Trophoblast cell (in vitro differentiated cells and primary cell): Measurements from ENCODE around the gene SLC4A11.
"Not testable (repeated sequence)": the region's sequence is repeated elsewhere in the genome, so short reads cannot be mapped to it uniquely, and the experiment has no call there.

Source experiments
- DNase-seq, 2 donors: peaks; one replicate each; pipeline ENCODE4 v3.0.0-alpha.2; 2016
- H2AFZ ChIP-seq: 2 replicates; pipeline ENCODE4 v1.6.1; 2013; ENCODE audit warnings: low read length, moderate library complexity, mild to moderate bottlenecking; ENCODE audit not compliant: insufficient read depth, poor library complexity
- H2AK5ac ChIP-seq: 2 replicates; pipeline ENCODE4 v1.6.1; 2013; ENCODE audit warnings: mild to moderate bottlenecking, low read length
- H2BK120ac ChIP-seq: 2 replicates; pipeline ENCODE4 v1.6.1; 2013; ENCODE audit warnings: low read length, mild to moderate bottlenecking, moderate library complexity; ENCODE audit not compliant: insufficient read depth, poor library complexity
- H2BK12ac ChIP-seq: 2 replicates; pipeline ENCODE4 v1.6.1; 2013; ENCODE audit warnings: mild to moderate bottlenecking, low read length, moderate library complexity
- H2BK5ac ChIP-seq: 2 replicates; pipeline ENCODE4 v1.6.1; 2013; ENCODE audit warnings: low read length, low read depth, moderate library complexity, mild to moderate bottlenecking; ENCODE audit not compliant: poor library complexity
- H3K14ac ChIP-seq: 2 replicates; pipeline ENCODE4 v1.6.1; 2013; ENCODE audit warnings: mild to moderate bottlenecking, low read length
- H3K18ac ChIP-seq: 2 replicates; pipeline ENCODE4 v1.6.1; 2013; ENCODE audit warnings: mild to moderate bottlenecking, low read length
- H3K23ac ChIP-seq: 2 replicates; pipeline ENCODE4 v1.6.1; 2013; ENCODE audit warnings: low read length
- H3K27ac ChIP-seq: 2 replicates; pipeline ENCODE4 v1.5.1; 2013; ENCODE audit warnings: low read depth, mild to moderate bottlenecking, inconsistent platforms, low read length, moderate library complexity
- H3K27me3 ChIP-seq: 2 replicates; pipeline ENCODE4 v1.6.1; 2013; ENCODE audit warnings: inconsistent platforms, mild to moderate bottlenecking, low read length, moderate library complexity; ENCODE audit not compliant: insufficient read depth
- H3K36me3 ChIP-seq, 2 experiments: 1 replicate in 1 of 2; 2 replicates in 1 of 2; pipeline ENCODE4 v1.6.1; 2013; ENCODE audit warnings: low read length in 2 of 2, mild to moderate bottlenecking in 2 of 2, moderate library complexity in 1 of 2; ENCODE audit not compliant: insufficient read depth in 2 of 2, control insufficient read depth in 1 of 2
- H3K4ac ChIP-seq: 2 replicates; pipeline ENCODE4 v1.6.1; 2013; ENCODE audit warnings: low read depth, mild to moderate bottlenecking, low read length, moderate library complexity
- H3K4me1 ChIP-seq, 2 experiments: 1 replicate in 1 of 2; 2 replicates in 1 of 2; pipeline ENCODE4 v1.6.1; 2013; ENCODE audit warnings: low read length in 2 of 2, mild to moderate bottlenecking in 2 of 2, moderate library complexity in 1 of 2; ENCODE audit not compliant: insufficient read depth in 2 of 2, control insufficient read depth in 1 of 2
- H3K4me2 ChIP-seq: 2 replicates; pipeline ENCODE4 v1.6.1; 2013; ENCODE audit warnings: inconsistent platforms, mild to moderate bottlenecking, low read length, moderate library complexity
- H3K4me3 ChIP-seq: 2 replicates; pipeline ENCODE4 v1.5.1; 2013; ENCODE audit warnings: mild to moderate bottlenecking, low read depth, low read length, inconsistent platforms
- H3K79me1 ChIP-seq: one replicate; pipeline ENCODE4 v1.6.1; 2013; ENCODE audit warnings: low read length
- H3K79me2 ChIP-seq: 2 replicates; pipeline ENCODE4 v1.6.1; 2013; ENCODE audit warnings: low read length, mild to moderate bottlenecking; ENCODE audit not compliant: control insufficient read depth, insufficient read depth, poor library complexity
- H3K9ac ChIP-seq: 2 replicates; pipeline ENCODE4 v1.6.1; 2013; ENCODE audit warnings: mild to moderate bottlenecking, low read length
- H3K9me3 ChIP-seq: 2 replicates; pipeline ENCODE4 v1.6.1; 2013; ENCODE audit warnings: low read depth, mild to moderate bottlenecking, control low read depth, inconsistent platforms, low read length; ENCODE audit not compliant: insufficient read depth
- H4K12ac ChIP-seq: 2 replicates; pipeline ENCODE4 v1.6.1; 2013; ENCODE audit warnings: low read depth, mild to moderate bottlenecking, low read length, moderate library complexity
- H4K8ac ChIP-seq: 2 replicates; pipeline ENCODE4 v1.6.1; 2013; ENCODE audit warnings: low read depth, mild to moderate bottlenecking, low read length, moderate library complexity
- H4K91ac ChIP-seq: one replicate; pipeline ENCODE4 v1.6.1; 2013; ENCODE audit warnings: low read depth, mild to moderate bottlenecking, low read length, moderate library complexity
- WGBS: extraction: QIAGEN DNeasy Blood & Tissue Kit; methylation state at CpG from one replicate; pipeline ENCODE4 v1.1.7; 2013; ENCODE audit warnings: missing lambda C conversion rate; ENCODE audit not compliant: insufficient read length, insufficient coverage; ENCODE audit errors: extremely low coverage; 5-methylcytosine and 5-hydroxymethylcytosine counted together

The SLC4A11 gene

GRCh38 chr20:3183896-3184612, 54.9 kb downstream of the SLC4A11 start:
- DNase-seq, result no peak
- no peak overlapping the region for H3K4me3 ChIP-seq
- H3K9ac ChIP-seq, result no peak overlapping the region
- no peak overlapping the region for H2BK5ac ChIP-seq
- H3K18ac ChIP-seq, result no peak overlapping the region
- no peak overlapping the region for H3K23ac ChIP-seq
- H4K8ac ChIP-seq, result no peak overlapping the region
- H3K14ac ChIP-seq, result no peak overlapping the region
- H3K79me1 ChIP-seq, result no peaks in the 10 kb centered on the region
- H4K91ac ChIP-seq, result no peak overlapping the region
- no peaks in the 10 kb centered on the region for H3K9me3 ChIP-seq
- no peak overlapping the region for H2BK12ac ChIP-seq
- no peak overlapping the region for H3K27ac ChIP-seq
- H3K79me2 ChIP-seq, result no peaks in the 10 kb centered on the region
- H2AK5ac ChIP-seq, result no peak overlapping the region
- peaks cover 0 to 4% of the 10 kb centered on the region in 2 experiments for H3K36me3 ChIP-seq
- H3K4me1 ChIP-seq, result no peaks in the 10 kb centered on the region
- no peak overlapping the region for H3K4me2 ChIP-seq
- no peaks in the 10 kb centered on the region for H3K27me3 ChIP-seq
- H2BK120ac ChIP-seq, result no peak overlapping the region
- H3K4ac ChIP-seq, result no peak overlapping the region
- H2AFZ ChIP-seq, result no peak overlapping the region
- H4K12ac ChIP-seq, result no peak overlapping the region
- no CpG with 5 or more reads among the region's 3 CpGs for WGBS

GRCh38 chr20:3182429-3182828, 56.6 kb downstream of the SLC4A11 start:
- H2BK12ac ChIP-seq, H3K4me2 ChIP-seq, H2AFZ ChIP-seq, H2AK5ac ChIP-seq, DNase-seq, H3K23ac ChIP-seq, H3K4me1 ChIP-seq, H3K36me3 ChIP-seq, H2BK5ac ChIP-seq, H3K18ac ChIP-seq, H4K12ac ChIP-seq, H3K9ac ChIP-seq, H4K8ac ChIP-seq, H3K4me3 ChIP-seq, H4K91ac ChIP-seq, H2BK120ac ChIP-seq, H3K27ac ChIP-seq, H3K27me3 ChIP-seq, H3K9me3 ChIP-seq, H3K14ac ChIP-seq, H3K79me1 ChIP-seq, H3K4ac ChIP-seq, H3K79me2 ChIP-seq: not testable (repeated sequence)
- no CpG with 5 or more reads among the region's 5 CpGs for WGBS

GRCh38 chr20:3181270-3181669, 57.7 kb downstream of the SLC4A11 start:
- Histone ChIP-seq H4K12ac (no peak overlapping the region), H3K4me2 (no peak overlapping the region), H3K9me3 (no peaks in the 10 kb centered on the region), H3K4me1 (no peaks in the 10 kb centered on the region), H2AK5ac (no peak overlapping the region), H3K79me1 (no peaks in the 10 kb centered on the region), H2AFZ (no peak overlapping the region), H3K4ac (no peak overlapping the region), H3K36me3 (peaks cover 0 to 4% of the 10 kb centered on the region in 2 experiments), H3K4me3 (no peak overlapping the region), H4K91ac (no peak overlapping the region), H3K23ac (no peak overlapping the region), H3K9ac (no peak overlapping the region), H4K8ac (no peak overlapping the region), H2BK5ac (no peak overlapping the region), H2BK12ac (no peak overlapping the region), H3K14ac (no peak overlapping the region), H3K18ac (no peak overlapping the region), H3K27ac (no peak overlapping the region), H3K79me2 (no peaks in the 10 kb centered on the region), H2BK120ac (no peak overlapping the region), H3K27me3 (no peaks in the 10 kb centered on the region)
- no peak for DNase-seq
- no CpG with 5 or more reads among the region's 5 CpGs for WGBS

GRCh38 chr20:3180319-3180718, 58.7 kb downstream of the SLC4A11 start:
- Histone ChIP-seq H3K9me3 (no peaks in the 10 kb centered on the region), H3K23ac (peak overlapping the region; percentile 7), H4K8ac (no peak overlapping the region), H3K18ac (no peak overlapping the region), H2AFZ (no peak overlapping the region), H4K91ac (no peak overlapping the region), H3K79me1 (no peaks in the 10 kb centered on the region), H3K27ac (no peak overlapping the region), H3K4me3 (no peak overlapping the region), H2BK12ac (no peak overlapping the region), H3K14ac (no peak overlapping the region), H3K36me3 (peaks cover 0 to 4% of the 10 kb centered on the region in 2 experiments), H2BK120ac (no peak overlapping the region), H3K4me1 (no peaks in the 10 kb centered on the region), H3K79me2 (no peaks in the 10 kb centered on the region), H3K27me3 (no peaks in the 10 kb centered on the region), H3K4me2 (no peak overlapping the region), H2AK5ac (no peak overlapping the region), H3K4ac (no peak overlapping the region), H2BK5ac (no peak overlapping the region), H4K12ac (no peak overlapping the region), H3K9ac (no peak overlapping the region)
- no peak for DNase-seq
- WGBS, result no CpG with 5 or more reads among the region's 4 CpGs
